Large intestine (tissue), 3 donors: ENCODE results near the gene TRIO. TPM values are rescaled to one million over a fixed set of nuclear protein-coding genes. Genes with fewer than 3 reads are reported as not detected.

Source experiments
- DNase-seq, 2 donors: peaks; one replicate each; pipeline versions ENCODE4 v3.0.0 to v3.0.0-alpha.2; 2013
- H3K27ac ChIP-seq: one replicate; pipeline ENCODE4 v1.5.1; 2013; ENCODE audit warnings: low read length
- H3K27me3 ChIP-seq: 2 replicates; pipeline ENCODE4 v1.6.1; 2013; ENCODE audit warnings: low read length; ENCODE audit not compliant: control insufficient read depth, insufficient read depth
- H3K36me3 ChIP-seq: 2 replicates; pipeline ENCODE4 v1.6.1; 2013; ENCODE audit warnings: low read length; ENCODE audit not compliant: control insufficient read depth, insufficient read depth
- H3K4me1 ChIP-seq: one replicate; pipeline ENCODE4 v1.6.1; 2013; ENCODE audit warnings: low read length; ENCODE audit not compliant: control insufficient read depth, insufficient read depth
- H3K4me3 ChIP-seq: one replicate; pipeline ENCODE4 v1.5.1; 2013; ENCODE audit warnings: low read length
- H3K9me3 ChIP-seq: one replicate; pipeline ENCODE4 v1.6.1; 2013; ENCODE audit warnings: mild to moderate bottlenecking, low read depth, low read length, moderate library complexity; ENCODE audit not compliant: control insufficient read depth
- WGBS: methylation state at CpG from one replicate; pipeline ENCODE4 v1.1.5; 2013; ENCODE audit warnings: low lambda C conversion rate; ENCODE audit not compliant: insufficient coverage; 5-methylcytosine and 5-hydroxymethylcytosine counted together
- polyA plus RNA-seq: library from polyadenylated mRNA; unstranded; fragments of 120-200 nt; gene quantifications from one replicate; pipeline ENCODE4 v1.2.1, GENCODE V29; 2013

Gene TRIO
- polyA plus RNA-seq, 1 donor, result 66.6 TPM

DNA sequence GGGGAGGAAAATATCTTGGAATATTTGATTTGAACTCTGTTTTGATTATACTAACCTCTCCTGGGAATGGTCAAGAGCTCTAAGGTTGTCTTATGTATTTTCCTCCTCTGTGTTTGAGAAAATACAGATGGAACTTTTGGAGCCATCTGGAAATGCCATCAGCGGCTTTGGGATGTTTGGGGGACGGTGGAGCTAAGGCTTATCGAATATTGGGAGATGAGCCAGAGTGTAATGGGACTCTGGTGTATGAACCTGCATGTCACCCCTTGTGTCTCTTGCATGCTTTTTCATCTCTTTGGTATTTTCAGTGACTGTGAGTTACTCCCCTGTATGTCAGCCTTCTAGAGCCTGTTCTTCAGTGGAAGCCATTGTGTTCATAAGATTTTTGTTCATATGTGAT, 258.5 kb downstream of the TRIO start:
- no CpG with 5 or more reads among the region's 3 CpGs for WGBS
- no peak overlapping the region for H3K4me3 ChIP-seq
- peaks cover 52% of the 10 kb centered on the region for H3K36me3 ChIP-seq
- H3K27ac ChIP-seq, result no peak overlapping the region
- no peak for DNase-seq
- peaks cover 16% of the 10 kb centered on the region for H3K4me1 ChIP-seq
- peaks cover 7% of the 10 kb centered on the region for H3K9me3 ChIP-seq
- H3K27me3 ChIP-seq, result no peaks in the 10 kb centered on the region

DNA sequence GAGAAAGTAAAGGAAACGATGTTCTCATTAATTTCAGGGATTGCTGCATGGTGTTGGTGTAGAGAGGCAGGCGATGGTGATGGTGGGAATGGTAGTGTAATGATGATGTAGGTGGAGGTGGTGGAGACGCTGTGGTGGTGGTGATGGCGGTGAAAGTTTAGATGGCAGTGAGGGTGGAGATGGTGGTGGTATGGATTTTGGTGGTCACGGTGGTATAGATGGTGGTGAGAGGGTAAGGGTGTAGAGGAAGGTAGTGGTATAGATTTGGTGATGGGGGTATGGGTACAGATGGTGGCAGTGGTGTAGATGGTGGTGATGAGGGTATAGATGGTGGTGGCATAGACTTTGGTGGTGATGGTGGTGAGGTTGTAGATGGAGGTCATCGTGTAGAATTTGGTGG, 259.3 kb downstream of the TRIO start:
- no peak overlapping the region for H3K27ac ChIP-seq
- no peak for DNase-seq
- H3K27me3 ChIP-seq, result no peaks in the 10 kb centered on the region
- peaks cover 19% of the 10 kb centered on the region for H3K4me1 ChIP-seq
- H3K36me3 ChIP-seq, result peaks cover 52% of the 10 kb centered on the region
- peaks cover 7% of the 10 kb centered on the region for H3K9me3 ChIP-seq
- WGBS, result 100% methylated on average over 2 of the region's 6 CpGs
- H3K4me3 ChIP-seq, result no peak overlapping the region

DNA sequence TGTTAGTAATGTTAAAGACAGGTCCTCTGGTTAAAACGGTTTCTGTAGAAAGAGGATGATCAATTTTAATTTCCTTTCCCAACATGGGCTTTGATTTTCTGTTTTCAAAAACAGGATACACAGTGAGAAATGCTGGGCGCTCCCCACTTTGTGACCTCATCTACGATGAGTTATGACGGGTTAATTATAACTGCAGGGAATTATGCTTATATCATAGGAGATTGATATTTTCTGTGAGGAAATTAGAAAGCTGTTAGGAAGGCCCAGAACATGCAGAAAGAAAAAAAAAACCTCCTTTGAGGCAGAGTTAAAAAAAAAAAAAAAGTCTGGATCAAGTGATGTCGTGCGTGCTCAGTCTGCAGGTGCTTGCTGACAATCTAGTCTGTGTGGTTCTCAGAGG, 261.6 kb downstream of the TRIO start:
- Histone ChIP-seq H3K36me3 (peaks cover 52% of the 10 kb centered on the region), H3K4me3 (no peak overlapping the region), H3K27me3 (no peaks in the 10 kb centered on the region), H3K4me1 (peaks cover 21% of the 10 kb centered on the region), H3K27ac (peak overlapping the region; percentile 88), H3K9me3 (peaks cover 7% of the 10 kb centered on the region)
- 100% methylated on average over 4 of the region's 6 CpGs for WGBS
- DNase-seq, result no peak

DNA sequence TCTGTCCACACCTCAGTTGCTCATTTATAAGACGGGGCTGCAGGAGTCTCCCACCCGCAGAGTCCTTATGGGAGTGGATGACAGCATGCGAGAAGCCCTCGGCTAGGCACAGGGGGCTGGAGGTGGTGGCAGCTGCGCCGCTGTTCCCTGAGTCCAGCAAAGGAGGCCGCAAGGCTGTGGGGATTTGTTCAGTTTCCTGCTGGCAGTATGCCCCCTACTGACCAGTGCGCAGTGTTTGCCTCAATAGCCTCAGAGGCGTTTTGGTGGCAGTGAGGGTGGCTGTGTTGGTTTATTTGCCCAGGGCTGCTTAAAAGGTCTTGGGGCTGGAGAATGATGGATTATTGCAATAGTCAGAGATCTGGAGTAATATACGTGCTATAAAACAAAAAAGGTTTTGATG, 262.1 kb downstream of the TRIO start:
- Histone ChIP-seq H3K36me3 (peaks cover 52% of the 10 kb centered on the region), H3K27me3 (no peaks in the 10 kb centered on the region), H3K27ac (peak overlapping the region; percentile 88), H3K4me1 (peaks cover 25% of the 10 kb centered on the region), H3K9me3 (peaks cover 7% of the 10 kb centered on the region), H3K4me3 (no peak overlapping the region)
- no peak for DNase-seq
- WGBS, result no CpG with 5 or more reads among the region's 10 CpGs

DNA sequence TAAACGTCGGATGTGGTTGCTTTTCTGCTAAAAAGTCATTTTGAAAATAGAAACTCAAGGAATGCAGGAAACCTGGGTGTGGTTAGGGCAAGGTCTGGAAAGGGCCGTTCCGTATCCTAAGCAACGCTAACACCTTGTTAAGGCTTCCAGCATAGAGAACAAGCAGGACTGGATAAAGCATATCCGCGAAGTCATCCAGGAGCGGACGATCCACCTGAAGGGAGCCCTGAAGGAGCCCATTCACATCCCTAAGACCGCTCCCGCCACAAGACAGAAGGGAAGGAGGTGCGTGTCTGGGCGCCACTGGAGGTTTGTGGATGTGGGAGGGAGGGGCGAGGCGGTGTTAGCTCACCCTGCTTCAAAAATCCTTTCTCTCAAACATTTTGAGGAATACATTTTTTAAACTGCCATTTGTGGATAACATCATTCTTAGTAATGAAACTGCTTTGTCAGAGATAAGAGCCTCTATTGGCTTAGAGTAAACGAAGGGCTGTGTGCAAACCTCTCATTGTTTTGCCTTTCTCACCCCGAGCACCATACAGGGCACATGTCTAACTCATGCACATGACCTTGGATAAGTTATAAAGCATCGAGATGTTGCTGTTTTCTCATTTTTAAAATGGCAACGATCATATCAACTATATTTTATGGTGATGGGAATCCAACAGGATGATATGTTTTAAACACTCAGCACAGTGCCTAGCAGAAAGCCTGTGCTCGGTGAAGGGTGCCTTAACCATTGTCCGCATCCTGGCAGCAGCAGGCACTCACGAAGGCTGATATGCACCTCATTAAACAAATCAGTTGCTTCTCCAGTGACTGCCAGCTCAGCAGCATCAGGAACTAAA, 262.8 kb downstream of the TRIO start:
- H3K27ac ChIP-seq, result peak overlapping the region; percentile 88
- no peaks in the 10 kb centered on the region for H3K27me3 ChIP-seq
- peaks cover 7% of the 10 kb centered on the region for H3K9me3 ChIP-seq
- WGBS, result 89% methylated on average over 2 of the region's 22 CpGs
- H3K4me1 ChIP-seq, result peaks cover 25% of the 10 kb centered on the region
- H3K36me3 ChIP-seq, result peaks cover 50% of the 10 kb centered on the region
- DNase-seq, result peak in 1 of 2 donors; percentile 83
- H3K4me3 ChIP-seq, result peak overlapping the region; percentile 25

DNA sequence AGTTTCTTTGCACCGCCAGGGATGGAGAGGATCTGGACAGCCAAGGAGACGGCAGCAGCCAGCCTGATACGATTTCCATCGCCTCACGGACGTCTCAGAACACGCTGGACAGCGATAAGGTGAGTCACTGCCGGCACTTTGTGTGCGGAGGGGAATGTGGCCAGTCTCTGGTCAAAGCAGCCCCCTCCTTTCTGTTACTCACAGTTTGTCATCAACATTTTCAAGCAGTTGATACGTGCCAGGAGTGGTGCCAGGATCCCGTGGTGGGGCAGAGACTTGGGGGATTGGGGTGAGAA, 263.4 kb downstream of the TRIO start:
- H3K27ac ChIP-seq, result peak overlapping the region; percentile 88
- no CpG with 5 or more reads among the region's 12 CpGs for WGBS
- H3K4me3 ChIP-seq, result no peak overlapping the region
- H3K36me3 ChIP-seq, result peaks cover 56% of the 10 kb centered on the region
- no peak for DNase-seq
- peaks cover 25% of the 10 kb centered on the region for H3K4me1 ChIP-seq
- no peaks in the 10 kb centered on the region for H3K27me3 ChIP-seq
- H3K9me3 ChIP-seq, result peaks cover 7% of the 10 kb centered on the region

DNA sequence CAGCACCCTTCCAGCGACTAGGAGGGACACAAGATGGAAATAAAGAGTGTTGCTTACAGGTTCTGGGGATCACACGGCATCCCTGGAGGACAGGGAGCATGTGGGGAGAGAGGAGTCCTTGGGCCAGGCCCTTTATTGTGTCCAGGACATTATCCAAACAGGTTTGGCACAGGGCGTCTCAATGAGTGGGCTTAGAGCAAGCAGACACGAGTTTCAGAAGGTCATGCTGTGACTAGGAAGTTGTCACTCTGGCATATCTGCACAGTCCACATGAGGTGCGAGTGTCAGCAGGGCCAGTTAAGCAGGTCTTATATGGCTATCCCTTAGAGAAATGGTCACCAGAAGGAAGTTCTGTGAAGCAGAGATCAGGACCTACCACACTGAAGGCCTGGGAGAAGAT, 263.9 kb downstream of the TRIO start:
- Histone ChIP-seq H3K36me3 (peaks cover 55% of the 10 kb centered on the region), H3K27me3 (no peaks in the 10 kb centered on the region), H3K4me1 (peaks cover 25% of the 10 kb centered on the region), H3K4me3 (no peak overlapping the region), H3K27ac (peak overlapping the region; percentile 45), H3K9me3 (peaks cover 7% of the 10 kb centered on the region)
- no peak for DNase-seq
- WGBS, result 100% methylated on average over 1 of the region's 5 CpGs

DNA sequence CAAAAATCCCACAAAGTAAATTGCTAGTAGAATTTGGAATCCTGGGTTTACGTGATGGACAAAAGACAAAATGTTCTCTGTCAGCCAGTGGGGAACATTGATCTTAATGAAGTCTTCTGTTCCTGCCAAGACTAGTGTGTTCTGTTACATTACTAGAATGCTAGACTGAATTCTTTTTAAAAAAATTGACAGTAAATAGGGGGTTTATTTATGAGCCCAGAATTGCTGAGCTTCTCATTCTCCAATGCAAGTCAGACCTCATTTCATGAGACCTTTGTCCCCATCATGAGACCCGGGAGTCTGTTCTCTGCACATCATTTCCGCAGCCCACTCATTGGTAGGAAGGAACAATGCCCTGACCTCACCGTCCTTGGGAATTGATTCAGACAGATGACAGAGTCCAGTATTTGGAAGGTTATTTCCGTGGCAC, 264.6 kb downstream of the TRIO start:
- H3K36me3 ChIP-seq, result peaks cover 61% of the 10 kb centered on the region
- H3K4me1 ChIP-seq, result peaks cover 25% of the 10 kb centered on the region
- H3K27ac ChIP-seq, result peak overlapping the region; percentile 45
- peaks cover 3% of the 10 kb centered on the region for H3K9me3 ChIP-seq
- DNase-seq, result peak; percentile 47 to 73
- WGBS, result no CpG with 5 or more reads among the region's 5 CpGs
- no peak overlapping the region for H3K4me3 ChIP-seq
- no peaks in the 10 kb centered on the region for H3K27me3 ChIP-seq

DNA sequence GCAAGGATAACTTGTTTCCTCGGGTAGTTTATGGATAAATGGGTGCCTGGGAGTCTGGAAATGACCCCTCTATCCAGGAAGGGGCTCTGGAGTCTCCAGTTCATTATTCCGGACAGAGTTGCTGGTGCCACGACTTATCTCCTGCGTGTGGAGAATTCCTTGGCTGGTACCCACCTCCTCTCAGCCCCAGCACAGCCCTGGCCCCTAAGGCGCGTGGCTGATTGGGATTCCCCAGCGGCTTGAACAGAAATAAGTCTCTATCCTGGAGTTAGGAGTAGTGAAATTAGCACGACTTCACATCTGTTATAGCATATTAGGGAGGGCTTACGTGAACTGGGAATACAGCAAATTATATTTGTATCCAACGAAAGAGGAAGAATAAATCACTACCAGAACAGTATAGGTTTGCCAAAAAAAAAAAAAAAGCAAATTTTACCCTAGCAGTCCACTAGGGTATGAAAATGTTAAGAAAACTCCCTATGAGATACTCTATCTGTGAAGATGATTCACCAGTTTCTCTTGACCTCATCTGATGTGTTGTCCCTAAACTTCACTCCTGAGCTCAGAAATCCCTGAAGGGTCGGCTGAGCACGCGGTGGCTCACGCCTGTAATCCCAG, 265.9 kb downstream of the TRIO start:
- WGBS, result 86% methylated on average over 1 of the region's 14 CpGs
- H3K9me3 ChIP-seq, result no peaks in the 10 kb centered on the region
- peaks cover 25% of the 10 kb centered on the region for H3K4me1 ChIP-seq
- DNase-seq, result no peak
- H3K27me3 ChIP-seq, result no peaks in the 10 kb centered on the region
- no peak overlapping the region for H3K4me3 ChIP-seq
- no peak overlapping the region for H3K27ac ChIP-seq
- H3K36me3 ChIP-seq, result peaks cover 67% of the 10 kb centered on the region

DNA sequence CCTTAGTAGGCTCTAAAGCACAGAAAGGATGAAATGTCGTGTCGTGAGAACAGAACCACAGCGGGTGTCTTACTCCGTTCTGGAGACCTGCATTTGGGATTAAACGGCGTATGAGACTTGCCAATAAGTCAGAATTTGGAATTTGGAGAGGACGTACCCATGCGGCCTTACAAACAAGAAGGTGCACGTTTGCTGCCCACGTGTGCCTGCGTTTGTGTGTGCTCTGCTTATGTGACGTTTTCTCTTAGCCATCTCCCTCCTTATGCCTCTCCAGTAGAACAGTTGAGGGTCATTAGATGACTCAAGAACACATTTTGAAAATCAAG, 266.9 kb downstream of the TRIO start:
- Histone ChIP-seq H3K27me3 (no peaks in the 10 kb centered on the region), H3K36me3 (peaks cover 76% of the 10 kb centered on the region), H3K27ac (peak overlapping the region; percentile 32), H3K4me3 (no peak overlapping the region), H3K9me3 (no peaks in the 10 kb centered on the region), H3K4me1 (peaks cover 19% of the 10 kb centered on the region)
- DNase-seq, result no peak
- no CpG with 5 or more reads among the region's 12 CpGs for WGBS
